Fibroblast of pulmonary artery (primary cell): ENCODE data around the gene LEF1.

Experiments
- DNase-seq: peaks from one replicate; pipeline ENCODE4 v3.0.0-alpha.2; 2010; ENCODE audit warnings: low read depth
- H3K4me3 ChIP-seq: replicated peaks from 2 replicates; pipeline ENCODE4 v1.5.1; 2011; ENCODE audit warnings: low read depth, mild to moderate bottlenecking, control low read depth, low read length, moderate library complexity
- TF ChIP-seq, protein P1 (sequence below): IDR thresholded peaks from 2 replicates; pipeline ENCODE4 v1.5.1; 2011; ENCODE audit warnings: mild to moderate bottlenecking, control low read depth, low read length, inconsistent platforms; ENCODE audit errors: missing control alignments

LEF1 gene

DNA sequence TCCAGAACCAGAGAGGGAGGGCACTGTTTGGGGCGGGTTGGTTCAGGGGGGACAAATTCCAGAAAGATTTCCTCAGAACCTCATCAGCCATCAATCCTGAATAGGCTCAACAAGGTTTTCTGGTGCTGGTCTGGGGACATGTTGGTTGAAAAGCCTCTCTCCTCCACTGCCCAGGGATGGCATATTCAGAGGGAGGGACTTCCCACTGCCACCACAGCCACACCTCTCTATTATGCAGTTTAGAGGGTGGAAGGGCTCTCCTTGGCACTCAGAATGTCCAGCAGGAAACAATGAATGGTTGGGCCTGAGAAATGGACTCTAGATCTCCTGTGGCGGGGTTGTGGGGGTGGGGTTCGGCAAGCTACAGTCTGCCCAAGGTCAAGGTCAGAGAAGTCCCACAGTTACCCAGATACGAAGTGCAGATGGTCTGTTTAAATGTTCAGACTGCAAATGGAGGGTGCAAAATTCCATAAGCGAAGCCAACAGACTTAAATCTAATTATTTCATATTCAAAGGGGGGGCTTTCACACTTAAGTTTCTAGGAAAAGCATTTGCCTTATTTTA, 70.7 kb downstream of the LEF1 start:
- DNase-seq = no peak
- TF ChIP-seq, protein P1, sequence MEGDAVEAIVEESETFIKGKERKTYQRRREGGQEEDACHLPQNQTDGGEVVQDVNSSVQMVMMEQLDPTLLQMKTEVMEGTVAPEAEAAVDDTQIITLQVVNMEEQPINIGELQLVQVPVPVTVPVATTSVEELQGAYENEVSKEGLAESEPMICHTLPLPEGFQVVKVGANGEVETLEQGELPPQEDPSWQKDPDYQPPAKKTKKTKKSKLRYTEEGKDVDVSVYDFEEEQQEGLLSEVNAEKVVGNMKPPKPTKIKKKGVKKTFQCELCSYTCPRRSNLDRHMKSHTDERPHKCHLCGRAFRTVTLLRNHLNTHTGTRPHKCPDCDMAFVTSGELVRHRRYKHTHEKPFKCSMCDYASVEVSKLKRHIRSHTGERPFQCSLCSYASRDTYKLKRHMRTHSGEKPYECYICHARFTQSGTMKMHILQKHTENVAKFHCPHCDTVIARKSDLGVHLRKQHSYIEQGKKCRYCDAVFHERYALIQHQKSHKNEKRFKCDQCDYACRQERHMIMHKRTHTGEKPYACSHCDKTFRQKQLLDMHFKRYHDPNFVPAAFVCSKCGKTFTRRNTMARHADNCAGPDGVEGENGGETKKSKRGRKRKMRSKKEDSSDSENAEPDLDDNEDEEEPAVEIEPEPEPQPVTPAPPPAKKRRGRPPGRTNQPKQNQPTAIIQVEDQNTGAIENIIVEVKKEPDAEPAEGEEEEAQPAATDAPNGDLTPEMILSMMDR = no peak
- no peak overlapping the region for H3K4me3 ChIP-seq

DNA sequence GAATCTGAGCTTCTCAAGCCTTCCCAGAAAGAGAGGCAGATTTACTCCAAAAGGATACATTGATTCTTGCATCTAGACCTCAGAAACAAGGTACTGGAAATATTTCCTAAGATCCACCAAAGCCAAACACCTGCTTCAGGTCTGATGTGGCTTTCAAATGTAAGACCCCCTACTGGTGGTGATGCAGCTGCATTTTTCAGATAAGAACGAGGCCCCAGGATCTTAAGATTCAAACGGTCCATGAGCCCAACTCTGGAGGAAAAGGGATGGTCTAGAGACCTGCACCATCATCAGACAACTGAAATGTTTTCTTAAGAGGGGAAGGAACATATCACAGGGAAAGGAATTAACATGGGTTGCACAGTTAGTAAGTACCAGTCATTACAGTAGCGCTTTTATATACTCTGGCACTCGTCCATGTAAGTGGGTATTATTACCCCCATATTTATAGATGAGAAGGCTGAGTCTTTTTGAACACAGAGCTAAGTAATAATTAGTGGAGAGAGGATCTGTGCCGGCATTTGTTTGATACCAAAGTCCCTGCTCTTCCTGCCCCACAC, 73.7 kb downstream of the LEF1 start:
- TF ChIP-seq, protein P1 = no peak
- no peak for DNase-seq

DNA sequence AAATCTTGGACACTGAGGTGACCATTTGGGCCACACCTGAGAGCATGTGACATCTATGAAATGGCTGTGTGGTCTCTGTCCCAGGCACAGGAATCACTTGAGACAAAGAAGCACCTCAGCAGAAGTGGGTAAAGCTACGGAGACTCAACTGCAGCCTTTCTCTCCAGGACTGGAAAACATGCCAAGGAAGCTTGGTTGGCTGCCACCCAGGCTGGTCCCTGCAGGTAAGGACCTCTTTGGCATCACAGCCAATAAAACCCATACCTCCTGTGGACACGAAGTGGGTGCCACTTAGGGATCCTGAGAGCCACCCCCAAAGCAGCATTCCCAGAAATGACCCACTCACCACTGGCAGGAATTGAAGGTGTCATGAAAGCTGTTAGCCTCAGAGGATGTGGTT, 74.6 kb downstream of the LEF1 start:
- TF ChIP-seq, protein P1 = no peak
- H3K4me3 ChIP-seq = no peak overlapping the region

More for the DNA sequence above, 73.7 kb downstream of the LEF1 start:
- H3K4me3 ChIP-seq = no peak overlapping the region

DNA sequence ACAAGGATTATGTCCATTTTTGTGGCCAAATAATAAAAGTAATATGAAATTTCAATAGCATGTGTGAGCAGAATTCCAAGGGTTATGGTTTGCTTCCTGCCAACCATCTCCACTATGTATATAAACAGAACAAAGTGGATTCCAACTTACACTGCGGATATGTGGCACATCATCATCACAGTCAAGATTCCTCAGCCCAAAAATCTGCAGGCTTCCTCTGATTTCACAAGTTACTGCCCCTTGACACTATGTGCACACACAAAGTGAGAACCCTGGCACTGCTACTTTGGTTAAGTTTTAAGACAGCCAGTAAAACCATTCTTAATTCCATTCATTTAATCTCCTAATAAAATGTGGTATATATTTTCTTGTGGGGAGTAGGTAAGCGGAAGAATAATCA, 76.4 kb downstream of the LEF1 start:
- no peak overlapping the region for H3K4me3 ChIP-seq
- TF ChIP-seq, protein P1 = no peak
- DNase-seq = no peak

More for the DNA sequence above, 74.6 kb downstream of the LEF1 start:
- DNase-seq = no peak

DNA sequence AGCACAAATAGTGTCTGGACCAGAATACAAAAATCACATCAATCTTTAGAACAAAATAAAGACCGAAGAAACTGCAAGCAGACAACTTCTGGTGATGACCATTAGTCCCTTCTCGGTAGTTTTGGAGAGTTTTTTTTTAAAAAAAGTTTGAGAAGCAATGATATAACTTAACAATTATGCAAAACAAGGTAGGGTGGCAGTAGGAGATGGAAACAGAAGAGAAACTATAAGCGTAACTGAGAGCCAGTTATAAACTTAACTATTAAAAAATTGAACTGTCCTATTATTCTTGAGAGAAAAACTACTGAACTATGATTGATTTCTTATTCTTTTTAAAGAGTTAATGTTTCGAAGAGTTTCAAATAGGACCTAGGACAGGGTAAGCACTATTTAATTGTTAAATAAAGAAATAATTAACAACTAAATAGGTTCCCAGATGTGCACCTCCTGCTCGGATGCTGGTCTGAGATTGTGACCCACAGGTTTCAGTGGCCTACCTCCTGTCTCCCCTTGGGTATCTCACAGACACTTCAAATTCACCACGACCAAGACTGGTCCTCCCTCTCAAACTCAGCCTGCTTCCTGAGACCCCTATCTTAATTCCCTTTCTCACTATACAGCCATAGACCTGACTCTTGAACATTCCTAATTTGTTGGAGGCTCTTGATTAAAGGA, 81.3 kb downstream of the LEF1 start:
- TF ChIP-seq, protein P1 = no peak
- DNase-seq = no peak
- H3K4me3 ChIP-seq = no peak overlapping the region

DNA sequence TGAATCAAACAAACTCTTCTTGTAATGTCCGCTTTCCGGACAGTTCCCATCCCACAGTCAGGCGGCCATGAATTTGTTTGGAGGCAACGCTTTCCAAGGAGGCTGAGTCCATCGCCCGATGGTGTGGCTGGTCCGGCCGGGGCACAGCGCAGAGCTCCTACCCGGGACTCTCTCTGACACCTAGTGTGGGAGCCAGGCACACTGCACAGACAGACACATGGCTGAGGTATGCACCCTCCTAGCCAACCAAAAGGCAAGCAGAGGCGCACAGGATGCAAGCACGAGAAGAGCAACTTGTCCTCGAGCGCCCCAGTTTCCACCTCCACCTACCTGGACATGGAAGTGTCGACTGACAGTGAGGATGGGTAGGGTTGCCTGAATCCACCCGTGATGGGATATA, 87.5 kb downstream of the LEF1 start:
- no peak for DNase-seq
- TF ChIP-seq, protein P1 = no peak
- no peak overlapping the region for H3K4me3 ChIP-seq
